HG03095 (cell line): ENCODE results near the gene FTSJ1.
A peak's percentile ranks its signal among the peaks of the same experiment; 100 is the strongest.
"Not testable (repeated sequence)": the region's sequence is repeated elsewhere in the genome, so short reads cannot be mapped to it uniquely, and the experiment has no call there.

Source experiments
- ATAC-seq: cut with Tn5 transposase; IDR thresholded peaks from one replicate; pipeline ENCODE4 v1.9.1; 2021; ENCODE audit warnings: moderate library complexity; ENCODE audit not compliant: unreplicated experiment

FTSJ1 gene

GRCh38 chrX:48493890-48494364 is 17.9 kb downstream of the FTSJ1 start:
- no peak for ATAC-seq

GRCh38 chrX:48496660-48497059 is 20.7 kb downstream of the FTSJ1 start:
- no peak for ATAC-seq

- ATAC-seq: no peak
Measured at GRCh38 chrX:48497871-48498270, 21.9 kb downstream of the FTSJ1 start.

- no peak for ATAC-seq
Measured at GRCh38 chrX:48498374-48498809, 22.4 kb downstream of the FTSJ1 start.

- ATAC-seq: no peak
Measured at GRCh38 chrX:48504261-48504660, 28.3 kb downstream of the FTSJ1 start.

- ATAC-seq: no peak
Measured at GRCh38 chrX:48505481-48505880, 29.5 kb downstream of the FTSJ1 start.

GRCh38 chrX:48507246-48507645 is 31.2 kb downstream of the FTSJ1 start:
- ATAC-seq: no peak

- ATAC-seq: peak; percentile 82
Measured at GRCh38 chrX:48508400-48509244, 32.6 kb downstream of the FTSJ1 start, which contains the start of gene PORCN. PORCN (plus strand) TSS chrX:48508992; CDS start chrX:48509821, 829 bp downstream.

GRCh38 chrX:48509245-48509590 is 33.2 kb downstream of the FTSJ1 start:
- no peak for ATAC-seq

- no peak for ATAC-seq
Measured at GRCh38 chrX:48509619-48510018, 33.6 kb downstream of the FTSJ1 start.

GRCh38 chrX:48511560-48511959 is 35.6 kb downstream of the FTSJ1 start:
- ATAC-seq: no peak

GRCh38 chrX:48512371-48512935 is 36.5 kb downstream of the FTSJ1 start:
- ATAC-seq: no peak

GRCh38 chrX:48513670-48514069 is 37.7 kb downstream of the FTSJ1 start:
- no peak for ATAC-seq

GRCh38 chrX:48514126-48514806 is 38.3 kb downstream of the FTSJ1 start:
- ATAC-seq: no peak

GRCh38 chrX:48514868-48515460 is 39.0 kb downstream of the FTSJ1 start:
- no peak for ATAC-seq

- no peak for ATAC-seq
Measured at GRCh38 chrX:48515842-48516241, 39.8 kb downstream of the FTSJ1 start.

- no peak for ATAC-seq
Measured at GRCh38 chrX:48516285-48516684, 40.3 kb downstream of the FTSJ1 start.

GRCh38 chrX:48516987-48517386 is 41.0 kb downstream of the FTSJ1 start:
- ATAC-seq: no peak

GRCh38 chrX:48519481-48519880 is 43.5 kb downstream of the FTSJ1 start:
- not testable (repeated sequence) for ATAC-seq

- ATAC-seq: no peak
Measured at GRCh38 chrX:48520455-48520854, 44.5 kb downstream of the FTSJ1 start.

GRCh38 chrX:48520976-48521352 is 45.0 kb downstream of the FTSJ1 start:
- no peak for ATAC-seq
